GM23338 (cell line): Measurements from ENCODE around the gene PMAIP1. TPM values are rescaled to one million over a fixed set of nuclear protein-coding genes. Genes with fewer than 3 reads are reported as not detected.

Experiments
- ATAC-seq: fragments of 200-7000 bp; cut with Tn5 transposase; 3 replicates; pipeline ENCODE4 v1.9.1; 2020
- DNase-seq: peaks from one replicate; pipeline ENCODE4 v3.0.0-alpha.2; 2015; ENCODE audit warnings: low spot score
- H2AFZ ChIP-seq: fragments of 200-600 bp; sonication (generic); 2 replicates; pipeline ENCODE4 v1.8.0; 2016; ENCODE audit warnings: antibody characterized with exemption, mild to moderate bottlenecking, moderate library complexity
- H3F3A ChIP-seq: fragments of 200-600 bp; sonication (generic); replicated peaks from 2 replicates; pipeline ENCODE4 v1.8.0; 2017; ENCODE audit warnings: antibody characterized with exemption, mixed run types, low read depth
- H3K27ac ChIP-seq: fragments of 200-600 bp; sonication (generic); 2 replicates; pipeline ENCODE4 v1.6.1; 2016; ENCODE audit warnings: low read depth
- H3K27me3 ChIP-seq: fragments of 200-600 bp; sonication (generic); 2 replicates; pipeline ENCODE4 v1.8.0; 2016; ENCODE audit warnings: mild to moderate bottlenecking, mixed run types, moderate library complexity; ENCODE audit not compliant: insufficient read depth
- H3K36me3 ChIP-seq: fragments of 200-600 bp; sonication (generic); 2 replicates; pipeline ENCODE4 v1.8.0; 2016; ENCODE audit warnings: mild to moderate bottlenecking; ENCODE audit not compliant: insufficient read depth
- H3K4me1 ChIP-seq: fragments of 200-600 bp; sonication (generic); 2 replicates; pipeline ENCODE4 v1.8.0; 2016; ENCODE audit warnings: mild to moderate bottlenecking, moderate library complexity; ENCODE audit not compliant: insufficient read depth
- H3K4me2 ChIP-seq: fragments of 200-600 bp; sonication (generic); 2 replicates; pipeline ENCODE4 v1.7.1; 2017; ENCODE audit warnings: mixed run types
- H3K4me3 ChIP-seq: fragments of 200-600 bp; sonication (generic); 2 replicates; pipeline ENCODE4 v1.6.1; 2016; ENCODE audit warnings: mixed run types
- H3K79me2 ChIP-seq: fragments of 200-600 bp; sonication (generic); replicated peaks from 2 replicates; pipeline ENCODE4 v1.8.0; 2017; ENCODE audit warnings: mild to moderate bottlenecking; ENCODE audit not compliant: insufficient read depth
- H3K9me2 ChIP-seq: fragments of 200-600 bp; sonication (generic); 2 replicates; pipeline ENCODE4 v1.8.0; 2017; ENCODE audit not compliant: insufficient read depth
- H4K20me1 ChIP-seq: fragments of 200-600 bp; sonication (generic); replicated peaks from 2 replicates; pipeline ENCODE4 v1.8.0; 2017; ENCODE audit warnings: mild to moderate bottlenecking; ENCODE audit not compliant: insufficient read depth
- H3K27ac Mint-ChIP-seq: 2 replicates; pipeline ENCODE4 v1.8.0; 2020; ENCODE audit warnings: inconsistent platforms, mild to moderate bottlenecking, moderate library complexity, mixed read lengths
- H3K27me3 Mint-ChIP-seq: 3 replicates; pipeline ENCODE4 v1.8.0; 2022; ENCODE audit warnings: low read depth, mild to moderate bottlenecking, moderate library complexity, mixed read lengths, inconsistent platforms; ENCODE audit not compliant: insufficient read depth, poor library complexity
- H3K36me3 Mint-ChIP-seq: 3 replicates; pipeline ENCODE4 v1.8.0; 2021; ENCODE audit warnings: low read depth, mild to moderate bottlenecking, inconsistent platforms, moderate library complexity, mixed read lengths
- H3K4me1 Mint-ChIP-seq: 3 replicates; pipeline ENCODE4 v1.8.0; 2020; ENCODE audit warnings: mild to moderate bottlenecking, inconsistent platforms, mixed read lengths
- H3K4me3 Mint-ChIP-seq: 3 replicates; pipeline ENCODE4 v1.8.0; 2021; ENCODE audit warnings: moderate library complexity, mild to moderate bottlenecking, inconsistent platforms, mixed read lengths
- H3K9me3 Mint-ChIP-seq: 3 replicates; pipeline ENCODE4 v1.8.0; 2020; ENCODE audit warnings: moderate library complexity, mild to moderate bottlenecking, inconsistent platforms, mixed read lengths
- CREB1 ChIP-seq: fragments of 250-450 bp; sonication (Bioruptor Pico); IDR thresholded peaks from 2 replicates; pipeline ENCODE4 v1.5.0; 2020; ENCODE audit warnings: low read depth, mild to moderate bottlenecking, moderate library complexity
- ETS1 ChIP-seq: IDR thresholded peaks from 2 replicates; pipeline ENCODE4 v1.6.1; 2016; ENCODE audit warnings: antibody characterized with exemption
- EZH2 ChIP-seq: fragments of 200-600 bp; sonication (generic); IDR thresholded peaks from one replicate; pipeline ENCODE4 v1.8.0; 2017; ENCODE audit warnings: antibody characterized with exemption, mild to moderate bottlenecking, low read depth; ENCODE audit not compliant: unreplicated experiment
- JUNB ChIP-seq: IDR thresholded peaks from one replicate; pipeline ENCODE4 v1.6.1; 2016; ENCODE audit warnings: antibody characterized with exemption; ENCODE audit not compliant: unreplicated experiment
- NANOG ChIP-seq: IDR thresholded peaks from 2 replicates; pipeline ENCODE4 v1.6.1; 2016; ENCODE audit warnings: antibody characterized with exemption, borderline replicate concordance
- POLR2AphosphoS5 ChIP-seq: IDR thresholded peaks from 2 replicates; pipeline ENCODE4 v1.6.1; 2016; ENCODE audit warnings: antibody characterized with exemption, low read depth
- ZNF114 ChIP-seq: fragments of 250-450 bp; sonication (Bioruptor Pico); IDR thresholded peaks from 2 replicates; pipeline ENCODE4 v1.5.0; 2020; ENCODE audit warnings: mild to moderate bottlenecking, moderate library complexity
- ZNF331 ChIP-seq: fragments of 250-450 bp; sonication (Bioruptor Pico); IDR thresholded peaks from 2 replicates; pipeline ENCODE4 v1.5.0; 2020; ENCODE audit warnings: low read depth, mild to moderate bottlenecking, moderate library complexity
- polyA plus RNA-seq: library from polyadenylated mRNA; unstranded; fragments of >200 nt; fragmentation: Nextera tagmentation; extraction: Ambion mirVana; gene quantifications from 2 replicates; pipeline ENCODE4 v1.2.1, GENCODE V29; 2016
- total RNA-seq: library from RNA; depleted of rRNA; stranded (reverse); fragments of >200 nt; shearing (Covaris generic); gene quantifications from 2 replicates; pipeline ENCODE4 v1.2.3, GENCODE V29; 2014
- TF ChIP-seq, protein P1 (sequence below): IDR thresholded peaks from one replicate; pipeline ENCODE4 v1.6.1; 2018; ENCODE audit warnings: antibody characterized with exemption; ENCODE audit not compliant: unreplicated experiment
- TF ChIP-seq, protein P2 (sequence below): fragments of 250-450 bp; sonication (Bioruptor Pico); IDR thresholded peaks from 2 replicates; pipeline ENCODE4 v1.5.0; 2020; ENCODE audit warnings: mild to moderate bottlenecking, moderate library complexity

The PMAIP1 gene
- total and polyA plus RNA-seq, 2 experiments from 2014 or later, result 156 to 296 TPM

GRCh38 chr18:59867337-59868104 is 32.3 kb upstream of the PMAIP1 start (continued):
- no peak for TF ChIP-seq JUNB
- TF ChIP-seq ETS1, result no peak
- no peak for TF ChIP-seq ZNF114 (CRISPR knock-in tag)
- TF ChIP-seq POLR2AphosphoS5, result no peak
- TF ChIP-seq, protein P1, sequence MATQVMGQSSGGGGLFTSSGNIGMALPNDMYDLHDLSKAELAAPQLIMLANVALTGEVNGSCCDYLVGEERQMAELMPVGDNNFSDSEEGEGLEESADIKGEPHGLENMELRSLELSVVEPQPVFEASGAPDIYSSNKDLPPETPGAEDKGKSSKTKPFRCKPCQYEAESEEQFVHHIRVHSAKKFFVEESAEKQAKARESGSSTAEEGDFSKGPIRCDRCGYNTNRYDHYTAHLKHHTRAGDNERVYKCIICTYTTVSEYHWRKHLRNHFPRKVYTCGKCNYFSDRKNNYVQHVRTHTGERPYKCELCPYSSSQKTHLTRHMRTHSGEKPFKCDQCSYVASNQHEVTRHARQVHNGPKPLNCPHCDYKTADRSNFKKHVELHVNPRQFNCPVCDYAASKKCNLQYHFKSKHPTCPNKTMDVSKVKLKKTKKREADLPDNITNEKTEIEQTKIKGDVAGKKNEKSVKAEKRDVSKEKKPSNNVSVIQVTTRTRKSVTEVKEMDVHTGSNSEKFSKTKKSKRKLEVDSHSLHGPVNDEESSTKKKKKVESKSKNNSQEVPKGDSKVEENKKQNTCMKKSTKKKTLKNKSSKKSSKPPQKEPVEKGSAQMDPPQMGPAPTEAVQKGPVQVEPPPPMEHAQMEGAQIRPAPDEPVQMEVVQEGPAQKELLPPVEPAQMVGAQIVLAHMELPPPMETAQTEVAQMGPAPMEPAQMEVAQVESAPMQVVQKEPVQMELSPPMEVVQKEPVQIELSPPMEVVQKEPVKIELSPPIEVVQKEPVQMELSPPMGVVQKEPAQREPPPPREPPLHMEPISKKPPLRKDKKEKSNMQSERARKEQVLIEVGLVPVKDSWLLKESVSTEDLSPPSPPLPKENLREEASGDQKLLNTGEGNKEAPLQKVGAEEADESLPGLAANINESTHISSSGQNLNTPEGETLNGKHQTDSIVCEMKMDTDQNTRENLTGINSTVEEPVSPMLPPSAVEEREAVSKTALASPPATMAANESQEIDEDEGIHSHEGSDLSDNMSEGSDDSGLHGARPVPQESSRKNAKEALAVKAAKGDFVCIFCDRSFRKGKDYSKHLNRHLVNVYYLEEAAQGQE, result no peak
- TF ChIP-seq EZH2, result no peak

GRCh38 chr18:59870623-59871130 is 29.1 kb upstream of the PMAIP1 start:
- Mint-ChIP-seq H3K27ac (no peak overlapping the region), H3K4me1 (peaks cover 37% of the 10 kb centered on the region)
- ATAC-seq, result no peak
- TF ChIP-seq ZNF114 (CRISPR knock-in tag) (no peak), ZNF331 (CRISPR knock-in tag) (no peak), CREB1 (no peak), NANOG (no peak)
- TF ChIP-seq, protein P1, result no peak
- TF ChIP-seq, protein P2, sequence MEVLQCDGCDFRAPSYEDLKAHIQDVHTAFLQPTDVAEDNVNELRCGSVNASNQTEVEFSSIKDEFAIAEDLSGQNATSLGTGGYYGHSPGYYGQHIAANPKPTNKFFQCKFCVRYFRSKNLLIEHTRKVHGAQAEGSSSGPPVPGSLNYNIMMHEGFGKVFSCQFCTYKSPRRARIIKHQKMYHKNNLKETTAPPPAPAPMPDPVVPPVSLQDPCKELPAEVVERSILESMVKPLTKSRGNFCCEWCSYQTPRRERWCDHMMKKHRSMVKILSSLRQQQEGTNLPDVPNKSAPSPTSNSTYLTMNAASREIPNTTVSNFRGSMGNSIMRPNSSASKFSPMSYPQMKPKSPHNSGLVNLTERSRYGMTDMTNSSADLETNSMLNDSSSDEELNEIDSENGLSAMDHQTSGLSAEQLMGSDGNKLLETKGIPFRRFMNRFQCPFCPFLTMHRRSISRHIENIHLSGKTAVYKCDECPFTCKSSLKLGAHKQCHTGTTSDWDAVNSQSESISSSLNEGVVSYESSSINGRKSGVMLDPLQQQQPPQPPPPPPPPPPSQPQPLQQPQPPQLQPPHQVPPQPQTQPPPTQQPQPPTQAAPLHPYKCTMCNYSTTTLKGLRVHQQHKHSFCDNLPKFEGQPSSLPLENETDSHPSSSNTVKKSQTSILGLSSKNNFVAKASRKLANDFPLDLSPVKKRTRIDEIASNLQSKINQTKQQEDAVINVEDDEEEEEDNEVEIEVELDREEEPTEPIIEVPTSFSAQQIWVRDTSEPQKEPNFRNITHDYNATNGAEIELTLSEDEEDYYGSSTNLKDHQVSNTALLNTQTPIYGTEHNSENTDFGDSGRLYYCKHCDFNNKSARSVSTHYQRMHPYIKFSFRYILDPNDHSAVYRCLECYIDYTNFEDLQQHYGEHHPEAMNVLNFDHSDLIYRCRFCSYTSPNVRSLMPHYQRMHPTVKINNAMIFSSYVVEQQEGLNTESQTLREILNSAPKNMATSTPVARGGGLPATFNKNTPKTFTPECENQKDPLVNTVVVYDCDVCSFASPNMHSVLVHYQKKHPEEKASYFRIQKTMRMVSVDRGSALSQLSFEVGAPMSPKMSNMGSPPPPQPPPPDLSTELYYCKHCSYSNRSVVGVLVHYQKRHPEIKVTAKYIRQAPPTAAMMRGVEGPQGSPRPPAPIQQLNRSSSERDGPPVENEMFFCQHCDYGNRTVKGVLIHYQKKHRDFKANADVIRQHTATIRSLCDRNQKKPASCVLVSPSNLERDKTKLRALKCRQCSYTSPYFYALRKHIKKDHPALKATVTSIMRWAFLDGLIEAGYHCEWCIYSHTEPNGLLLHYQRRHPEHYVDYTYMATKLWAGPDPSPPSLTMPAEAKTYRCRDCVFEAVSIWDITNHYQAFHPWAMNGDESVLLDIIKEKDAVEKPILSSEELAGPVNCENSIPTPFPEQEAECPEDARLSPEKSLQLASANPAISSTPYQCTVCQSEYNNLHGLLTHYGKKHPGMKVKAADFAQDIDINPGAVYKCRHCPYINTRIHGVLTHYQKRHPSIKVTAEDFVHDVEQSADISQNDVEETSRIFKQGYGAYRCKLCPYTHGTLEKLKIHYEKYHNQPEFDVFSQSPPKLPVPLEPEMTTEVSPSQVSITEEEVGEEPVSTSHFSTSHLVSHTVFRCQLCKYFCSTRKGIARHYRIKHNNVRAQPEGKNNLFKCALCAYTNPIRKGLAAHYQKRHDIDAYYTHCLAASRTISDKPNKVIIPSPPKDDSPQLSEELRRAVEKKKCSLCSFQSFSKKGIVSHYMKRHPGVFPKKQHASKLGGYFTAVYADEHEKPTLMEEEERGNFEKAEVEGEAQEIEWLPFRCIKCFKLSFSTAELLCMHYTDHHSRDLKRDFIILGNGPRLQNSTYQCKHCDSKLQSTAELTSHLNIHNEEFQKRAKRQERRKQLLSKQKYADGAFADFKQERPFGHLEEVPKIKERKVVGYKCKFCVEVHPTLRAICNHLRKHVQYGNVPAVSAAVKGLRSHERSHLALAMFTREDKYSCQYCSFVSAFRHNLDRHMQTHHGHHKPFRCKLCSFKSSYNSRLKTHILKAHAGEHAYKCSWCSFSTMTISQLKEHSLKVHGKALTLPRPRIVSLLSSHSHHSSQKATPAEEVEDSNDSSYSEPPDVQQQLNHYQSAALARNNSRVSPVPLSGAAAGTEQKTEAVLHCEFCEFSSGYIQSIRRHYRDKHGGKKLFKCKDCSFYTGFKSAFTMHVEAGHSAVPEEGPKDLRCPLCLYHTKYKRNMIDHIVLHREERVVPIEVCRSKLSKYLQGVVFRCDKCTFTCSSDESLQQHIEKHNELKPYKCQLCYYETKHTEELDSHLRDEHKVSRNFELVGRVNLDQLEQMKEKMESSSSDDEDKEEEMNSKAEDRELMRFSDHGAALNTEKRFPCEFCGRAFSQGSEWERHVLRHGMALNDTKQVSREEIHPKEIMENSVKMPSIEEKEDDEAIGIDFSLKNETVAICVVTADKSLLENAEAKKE, result no peak

More at GRCh38 chr18:59870623-59871130, 29.1 kb upstream of the PMAIP1 start:
- no peak overlapping the region for H3K4me3 Mint-ChIP-seq
- H3K4me3 ChIP-seq, result no peak overlapping the region
- H3K27me3 ChIP-seq, result no peaks in the 10 kb centered on the region
- H3K27ac ChIP-seq, result peak overlapping the region; percentile 76
- H3K4me1 ChIP-seq, result peaks cover 41% of the 10 kb centered on the region
- no peaks in the 10 kb centered on the region for H3K36me3 ChIP-seq
- no peaks in the 10 kb centered on the region for H3K9me3 Mint-ChIP-seq
- no peaks in the 10 kb centered on the region for H3K79me2 ChIP-seq
- H3K36me3 Mint-ChIP-seq, result no peaks in the 10 kb centered on the region
- H4K20me1 ChIP-seq, result no peaks in the 10 kb centered on the region
- no peak overlapping the region for H2AFZ ChIP-seq
- H3K9me2 ChIP-seq, result no peaks in the 10 kb centered on the region
- no peak for DNase-seq
- no peak overlapping the region for H3K4me2 ChIP-seq
- peaks cover 7% of the 10 kb centered on the region for H3K27me3 Mint-ChIP-seq
- no peaks in the 10 kb centered on the region for H3F3A ChIP-seq
